Measurements from ENCODE around the gene TFF1. TPM values are rescaled to one million over a fixed set of nuclear protein-coding genes. Genes with fewer than 3 reads are reported as not detected.

TFF1 gene
- total RNA-seq, 1 donor from 2014 or later = not detected

DNA sequence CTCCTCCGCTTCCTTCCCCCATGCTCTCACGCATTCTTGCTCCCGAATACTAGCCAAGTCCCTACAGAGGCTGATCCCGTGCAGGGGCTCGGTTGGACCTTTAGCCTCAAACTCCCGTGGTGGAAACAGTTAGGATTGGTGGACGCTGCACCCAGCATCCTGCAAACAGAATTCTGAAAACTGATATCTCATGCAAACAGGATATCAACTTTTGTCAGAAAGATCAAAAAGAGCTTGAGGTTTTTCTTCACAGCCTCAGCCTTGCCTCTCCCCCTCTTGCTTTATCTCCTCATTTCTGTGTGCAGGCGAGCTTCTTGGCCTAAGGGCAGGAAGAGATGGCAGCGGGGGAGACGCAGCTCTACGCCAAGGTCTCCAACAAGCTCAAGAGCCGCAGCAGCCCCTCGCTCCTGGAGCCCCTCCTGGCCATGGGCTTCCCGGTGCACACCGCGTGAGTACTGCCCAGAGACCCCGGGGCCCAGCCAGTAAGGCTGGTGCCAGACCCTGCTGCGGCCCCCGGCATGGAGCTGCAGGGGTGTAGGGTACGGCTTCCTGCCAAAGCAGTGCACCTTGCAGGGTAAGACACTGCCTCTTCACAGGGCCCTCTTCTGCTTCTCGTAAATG lies 37.4 kb upstream of the TFF1 start, which contains the start of gene UBASH3A:
Gene UBASH3A, plus strand, starts transcription at position 292 of the 621 bp plus-strand sequence. Its CDS starts 44 bp downstream, at position 336.
- ChIA-PET POLR2A (interaction anchor here (1.3 kb wide), 1 partner anchor 10 kb away, joined by 3 read pairs; no protein-coding TSS in a partner anchor), CTCF (no interaction called here)
- peaks cover 7% of the 10 kb centered on the region for H3K9me3 Mint-ChIP-seq
- intact Hi-C loops (cut with micrococcal nuclease) = no loop called here
- peaks cover 11% of the 10 kb centered on the region for H3K4me1 Mint-ChIP-seq
- H3K4me3 Mint-ChIP-seq = no peak within 1 kb of the TSS
- ATAC-seq (ENCODE audit: low read depth) (no peak), DNase-seq (no peak)
- TF ChIP-seq, protein P1, sequence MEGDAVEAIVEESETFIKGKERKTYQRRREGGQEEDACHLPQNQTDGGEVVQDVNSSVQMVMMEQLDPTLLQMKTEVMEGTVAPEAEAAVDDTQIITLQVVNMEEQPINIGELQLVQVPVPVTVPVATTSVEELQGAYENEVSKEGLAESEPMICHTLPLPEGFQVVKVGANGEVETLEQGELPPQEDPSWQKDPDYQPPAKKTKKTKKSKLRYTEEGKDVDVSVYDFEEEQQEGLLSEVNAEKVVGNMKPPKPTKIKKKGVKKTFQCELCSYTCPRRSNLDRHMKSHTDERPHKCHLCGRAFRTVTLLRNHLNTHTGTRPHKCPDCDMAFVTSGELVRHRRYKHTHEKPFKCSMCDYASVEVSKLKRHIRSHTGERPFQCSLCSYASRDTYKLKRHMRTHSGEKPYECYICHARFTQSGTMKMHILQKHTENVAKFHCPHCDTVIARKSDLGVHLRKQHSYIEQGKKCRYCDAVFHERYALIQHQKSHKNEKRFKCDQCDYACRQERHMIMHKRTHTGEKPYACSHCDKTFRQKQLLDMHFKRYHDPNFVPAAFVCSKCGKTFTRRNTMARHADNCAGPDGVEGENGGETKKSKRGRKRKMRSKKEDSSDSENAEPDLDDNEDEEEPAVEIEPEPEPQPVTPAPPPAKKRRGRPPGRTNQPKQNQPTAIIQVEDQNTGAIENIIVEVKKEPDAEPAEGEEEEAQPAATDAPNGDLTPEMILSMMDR (IDR thresholded peaks at IDR 0.05) = no peak
- peaks cover 2% of the 10 kb centered on the region for H3K27me3 Mint-ChIP-seq
- H3K27ac Mint-ChIP-seq = no peak within 1 kb of the TSS
- H3K36me3 Mint-ChIP-seq (ENCODE audit: low read depth) = no peaks in the 10 kb centered on the region

DNA sequence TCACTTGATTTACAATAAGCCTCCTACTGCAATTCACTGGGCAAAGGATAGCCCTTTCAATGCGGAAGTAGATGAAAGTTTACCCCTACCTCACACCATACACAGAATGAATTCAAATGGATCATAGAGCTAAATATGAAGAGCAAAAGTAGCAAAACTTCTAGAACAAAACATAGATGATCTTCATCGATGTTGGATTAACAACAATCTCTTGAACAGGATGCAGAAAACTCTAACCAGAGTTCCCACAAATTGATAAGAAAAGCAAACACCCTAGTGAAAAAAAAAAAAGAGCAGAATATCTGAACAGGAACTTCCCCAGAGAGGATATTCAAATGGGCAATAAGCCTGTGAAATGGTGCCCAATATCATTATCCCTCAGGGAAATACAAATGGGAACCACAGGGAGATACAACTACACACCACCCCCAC lies 35.5 kb upstream of the TFF1 start:
- CTCF ChIA-PET = no interaction called here
- no peaks in the 10 kb centered on the region for H3K36me3 Mint-ChIP-seq (ENCODE audit: low read depth)
- peaks cover 4% of the 10 kb centered on the region for H3K27me3 Mint-ChIP-seq
- no peak for ATAC-seq (ENCODE audit: low read depth)
- no peak overlapping the region for H3K4me3 Mint-ChIP-seq
- H3K4me1 Mint-ChIP-seq = peaks cover 20% of the 10 kb centered on the region
- H3K9me3 Mint-ChIP-seq = peaks cover 7% of the 10 kb centered on the region
- intact Hi-C loops (cut with micrococcal nuclease) = loop anchor here (2.0 kb wide), 1 partner anchor 13 kb away; no protein-coding TSS in a partner anchor
- TF ChIP-seq, protein P1 (IDR thresholded peaks at IDR 0.05) = no peak
- no peak for DNase-seq
- POLR2A ChIA-PET = no interaction called here
- no peak overlapping the region for H3K27ac Mint-ChIP-seq

DNA sequence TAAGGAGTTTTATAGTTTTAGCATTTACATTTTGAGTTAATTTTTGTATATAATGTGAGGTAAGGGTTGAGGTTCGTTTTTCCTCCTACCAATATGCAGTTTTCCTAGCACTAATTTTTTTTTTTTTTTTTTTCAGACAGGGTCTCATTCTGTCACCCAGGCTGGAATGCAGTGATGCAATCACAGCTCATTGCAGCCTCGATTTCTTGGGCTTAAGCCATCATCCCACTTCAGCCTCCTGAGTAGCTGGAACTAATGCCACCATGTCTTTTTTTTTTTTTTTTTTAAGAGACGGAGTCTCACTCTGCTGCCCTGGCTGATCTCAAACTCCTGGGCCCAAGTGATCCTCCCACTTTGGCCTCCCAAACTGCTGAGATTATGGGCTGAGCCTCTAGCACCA lies 34.8 kb upstream of the TFF1 start:
- Mint-ChIP-seq H3K36me3 (ENCODE audit: low read depth) (no peaks in the 10 kb centered on the region), H3K4me3 (no peak overlapping the region), H3K4me1 (peaks cover 20% of the 10 kb centered on the region), H3K9me3 (peaks cover 7% of the 10 kb centered on the region), H3K27me3 (peaks cover 4% of the 10 kb centered on the region), H3K27ac (no peak overlapping the region)
- intact Hi-C loops (cut with micrococcal nuclease) = loop anchor here (2.0 kb wide), 1 partner anchor 14 kb away; no protein-coding TSS in a partner anchor
- CTCF ChIA-PET = no interaction called here
- POLR2A ChIA-PET = interaction anchor here (0.5 kb wide), 1 partner anchor 283 kb away, joined by 12 read pairs; no protein-coding TSS in a partner anchor
- no peak for ATAC-seq (ENCODE audit: low read depth)
- TF ChIP-seq, protein P1 (IDR thresholded peaks at IDR 0.05) = no peak
- no peak for DNase-seq

DNA sequence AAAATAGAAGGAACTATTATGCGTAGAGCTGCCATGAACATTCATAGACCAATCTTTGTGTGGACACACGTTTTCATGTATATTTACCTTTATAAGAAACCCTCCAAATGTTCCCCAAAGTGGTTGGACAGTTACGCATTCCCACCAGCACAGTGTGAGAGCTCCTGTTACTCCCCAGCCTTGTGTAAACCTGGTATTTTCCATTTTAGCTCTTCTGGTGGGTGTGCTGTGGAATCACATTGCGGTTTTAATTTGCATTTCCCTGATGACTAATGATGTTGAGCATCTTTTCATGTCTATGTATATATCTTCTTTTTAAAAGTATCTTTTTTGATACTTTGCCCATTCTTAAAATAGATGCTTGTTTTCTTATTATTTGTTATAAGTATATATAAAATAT lies 34.2 kb upstream of the TFF1 start:
- peaks cover 20% of the 10 kb centered on the region for H3K4me1 Mint-ChIP-seq
- CTCF ChIA-PET = no interaction called here
- H3K4me3 Mint-ChIP-seq = no peak overlapping the region
- H3K27me3 Mint-ChIP-seq = peaks cover 4% of the 10 kb centered on the region
- intact Hi-C loops (cut with micrococcal nuclease) = loop anchor here (2.0 kb wide), 1 partner anchor 14 kb away; no protein-coding TSS in a partner anchor
- POLR2A ChIA-PET = interaction anchor here (0.5 kb wide), 1 partner anchor 284 kb away, joined by 12 read pairs; no protein-coding TSS in a partner anchor
- H3K36me3 Mint-ChIP-seq (ENCODE audit: low read depth) = no peaks in the 10 kb centered on the region
- peaks cover 7% of the 10 kb centered on the region for H3K9me3 Mint-ChIP-seq
- TF ChIP-seq, protein P1 (IDR thresholded peaks at IDR 0.05) = no peak
- H3K27ac Mint-ChIP-seq = no peak overlapping the region
- ATAC-seq (ENCODE audit: low read depth) (peak; percentile 42), DNase-seq (no peak)

DNA sequence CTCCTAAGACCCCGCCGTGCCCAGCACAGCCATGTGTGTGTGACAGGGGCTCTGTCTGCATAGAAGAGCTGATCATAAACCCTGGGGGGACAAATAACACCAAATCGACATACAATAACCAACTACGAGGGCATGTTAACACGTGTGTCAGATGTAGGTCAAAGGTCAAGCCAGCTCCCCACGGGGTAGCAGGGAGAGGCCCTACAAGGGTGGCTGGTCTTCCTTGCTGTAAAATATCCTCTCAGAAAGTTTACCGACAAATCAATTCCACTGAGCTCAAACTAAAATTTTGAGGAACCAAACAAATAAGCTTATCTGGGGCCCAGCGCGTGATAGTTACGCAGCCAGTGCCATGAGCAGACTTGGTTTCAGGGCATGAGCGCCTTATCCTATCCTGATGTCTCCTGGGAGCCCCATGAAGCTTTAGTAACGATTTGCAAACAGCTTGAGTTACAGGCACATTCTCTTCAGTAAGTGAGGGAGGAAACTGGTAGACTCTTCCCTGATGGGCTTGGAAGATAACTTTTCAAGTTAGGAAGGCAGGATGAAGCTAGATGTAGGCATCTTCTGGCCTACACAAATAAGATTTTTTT lies 32.2 kb upstream of the TFF1 start:
- intact Hi-C loops (cut with micrococcal nuclease) = no loop called here
- no peak overlapping the region for H3K4me3 Mint-ChIP-seq
- no peak overlapping the region for H3K27ac Mint-ChIP-seq
- DNase-seq (no peak), ATAC-seq (ENCODE audit: low read depth) (no peak)
- peaks cover 3% of the 10 kb centered on the region for H3K27me3 Mint-ChIP-seq
- peaks cover 7% of the 10 kb centered on the region for H3K9me3 Mint-ChIP-seq
- ChIA-PET POLR2A (no interaction called here), CTCF (no interaction called here)
- H3K36me3 Mint-ChIP-seq (ENCODE audit: low read depth) = no peaks in the 10 kb centered on the region
- TF ChIP-seq, protein P1 (IDR thresholded peaks at IDR 0.05) = no peak
- H3K4me1 Mint-ChIP-seq = peaks cover 20% of the 10 kb centered on the region

Measured in activated B cell treated with CpG ODN at 0.5 μM for 24 hours (primary cell).